HEK293 (cell line): Measurements from ENCODE around the gene PDE12.

Experiments
- ZNF155 ChIP-seq: fragments of 450-650 bp; formaldehyde crosslinking; IDR thresholded peaks from 2 replicates; pipeline ENCODE4 v1.5.1; 2016; ENCODE audit warnings: missing biosample characterization, missing genetic modification characterization
- TF ChIP-seq, protein P1 (sequence below): fragments of 450-650 bp; formaldehyde crosslinking; IDR thresholded peaks from 2 replicates; pipeline ENCODE4 v1.5.1; 2016; ENCODE audit warnings: missing biosample characterization, missing genetic modification characterization

DNA sequence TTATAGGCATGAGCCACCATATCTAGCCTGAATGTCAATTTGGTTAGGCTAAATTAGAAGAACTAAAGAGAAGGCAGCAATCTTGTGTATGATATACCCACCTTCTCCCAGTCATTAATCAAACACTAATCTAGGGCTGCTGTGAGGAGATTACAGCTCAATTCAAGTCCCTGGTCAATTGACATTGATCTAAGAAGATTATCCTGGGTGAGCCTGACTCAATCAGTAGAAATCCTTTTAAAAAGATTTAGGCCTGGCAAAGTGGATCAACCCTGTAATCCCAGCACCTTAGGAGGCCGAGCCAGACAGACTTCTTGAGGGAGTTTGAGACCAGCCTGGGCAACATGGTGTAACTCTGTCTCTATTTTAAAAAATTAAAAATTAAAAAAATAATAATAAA is 9.5 kb upstream of the PDE12 start:
- TF ChIP-seq, protein P1, sequence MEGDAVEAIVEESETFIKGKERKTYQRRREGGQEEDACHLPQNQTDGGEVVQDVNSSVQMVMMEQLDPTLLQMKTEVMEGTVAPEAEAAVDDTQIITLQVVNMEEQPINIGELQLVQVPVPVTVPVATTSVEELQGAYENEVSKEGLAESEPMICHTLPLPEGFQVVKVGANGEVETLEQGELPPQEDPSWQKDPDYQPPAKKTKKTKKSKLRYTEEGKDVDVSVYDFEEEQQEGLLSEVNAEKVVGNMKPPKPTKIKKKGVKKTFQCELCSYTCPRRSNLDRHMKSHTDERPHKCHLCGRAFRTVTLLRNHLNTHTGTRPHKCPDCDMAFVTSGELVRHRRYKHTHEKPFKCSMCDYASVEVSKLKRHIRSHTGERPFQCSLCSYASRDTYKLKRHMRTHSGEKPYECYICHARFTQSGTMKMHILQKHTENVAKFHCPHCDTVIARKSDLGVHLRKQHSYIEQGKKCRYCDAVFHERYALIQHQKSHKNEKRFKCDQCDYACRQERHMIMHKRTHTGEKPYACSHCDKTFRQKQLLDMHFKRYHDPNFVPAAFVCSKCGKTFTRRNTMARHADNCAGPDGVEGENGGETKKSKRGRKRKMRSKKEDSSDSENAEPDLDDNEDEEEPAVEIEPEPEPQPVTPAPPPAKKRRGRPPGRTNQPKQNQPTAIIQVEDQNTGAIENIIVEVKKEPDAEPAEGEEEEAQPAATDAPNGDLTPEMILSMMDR (tag by site-specific recombination) = no peak
- no peak for TF ChIP-seq ZNF155 (tag by site-specific recombination)
